Fibroblast of skin of scalp (primary cell): Measurements from ENCODE around the gene SEMA3C. TPM values are rescaled to one million over a fixed set of nuclear protein-coding genes. Genes with fewer than 3 reads are reported as not detected.

Experiments
- DNase-seq: peaks from one replicate; pipeline ENCODE4 v3.0.0-alpha.2; 2013
- polyA plus RNA-seq, 2 experiments: library from polyadenylated mRNA; unstranded; fragments of 120-200 nt; gene quantifications; one replicate each; pipeline ENCODE4 v1.2.1, GENCODE V29; 2013; ENCODE audit not compliant: insufficient read length in 2 of 2

Gene SEMA3C
- 3.8 TPM for polyA plus RNA-seq (2013, experiment 1 of 2; ENCODE audit: insufficient read length)
- 5.6 TPM for polyA plus RNA-seq (2013, experiment 2 of 2; ENCODE audit: insufficient read length)

GRCh38 chr7:80918909-80919721 is at the start of gene SEMA3C:
SEMA3C (minus strand) TSS chr7:80919051; CDS start chr7:80916781, 2,270 bp downstream.
- DNase-seq, result peak; percentile 92

GRCh38 chr7:80968606-80969005 is 49.8 kb upstream of the SEMA3C start:
- no peak for DNase-seq

- no peak for DNase-seq
These were observed 49.1 kb upstream of the SEMA3C start for GRCh38 chr7:80967917-80968297.

GRCh38 chr7:80967071-80967916 is 48.4 kb upstream of the SEMA3C start:
- no peak for DNase-seq

- DNase-seq, result peak; percentile 62
These were observed 41.5 kb upstream of the SEMA3C start for GRCh38 chr7:80960244-80960795.

GRCh38 chr7:80957226-80957777 is 38.5 kb upstream of the SEMA3C start:
- no peak for DNase-seq

GRCh38 chr7:80954191-80954590 is 35.3 kb upstream of the SEMA3C start:
- DNase-seq, result peak; percentile 15

GRCh38 chr7:80950550-80950967 is 31.7 kb upstream of the SEMA3C start:
- peak; percentile 42 for DNase-seq

- DNase-seq, result no peak
These were observed 30.6 kb upstream of the SEMA3C start for GRCh38 chr7:80949449-80949848.

- DNase-seq, result no peak
These were observed 28.0 kb upstream of the SEMA3C start for GRCh38 chr7:80946858-80947257.

GRCh38 chr7:80945976-80946375 is 27.1 kb upstream of the SEMA3C start:
- no peak for DNase-seq

GRCh38 chr7:80943342-80943741 is 24.5 kb upstream of the SEMA3C start:
- no peak for DNase-seq

- DNase-seq, result peak; percentile 98
These were observed 23.6 kb upstream of the SEMA3C start for GRCh38 chr7:80942261-80943041.

- peak; percentile 61 for DNase-seq
These were observed 22.4 kb upstream of the SEMA3C start for GRCh38 chr7:80941208-80941758.

GRCh38 chr7:80940539-80941207 is 21.8 kb upstream of the SEMA3C start:
- no peak for DNase-seq

- no peak for DNase-seq
These were observed 18.5 kb upstream of the SEMA3C start for GRCh38 chr7:80937336-80937735.

- no peak for DNase-seq
These were observed 17.3 kb upstream of the SEMA3C start for GRCh38 chr7:80935991-80936780.

- DNase-seq, result peak; percentile 27
These were observed 15.5 kb upstream of the SEMA3C start for GRCh38 chr7:80934321-80934720.

- DNase-seq, result peak; percentile 20
These were observed 13.7 kb upstream of the SEMA3C start for GRCh38 chr7:80932536-80932935.

GRCh38 chr7:80929619-80930018 is 10.8 kb upstream of the SEMA3C start:
- DNase-seq, result peak; percentile 26
